Amygdala (tissue), 56 donors: Measurements from ENCODE around the gene CUEDC2.

ENCODE experiments used
- DNase-seq, 56 donors: peaks; one replicate each; lab custom pipeline; 2025; lab: John Stamatoyannopoulos, UW

CUEDC2 gene

GRCh38 chr10:102399217-102400021 lies 33.0 kb downstream of the CUEDC2 start:
- peak in 55 of 56 donors; percentile 45 to 91 (median 76) for DNase-seq

- DNase-seq = no peak
Observed at GRCh38 chr10:102398172-102399020, 34.0 kb downstream of the CUEDC2 start.

- no peak for DNase-seq
Observed at GRCh38 chr10:102397222-102398171, 34.9 kb downstream of the CUEDC2 start.

- DNase-seq = no peak
Observed at GRCh38 chr10:102396730-102397151, 35.6 kb downstream of the CUEDC2 start.

- DNase-seq = no peak
Observed at GRCh38 chr10:102396317-102396650, 36.1 kb downstream of the CUEDC2 start.

GRCh38 chr10:102395400-102396316 lies 36.7 kb downstream of the CUEDC2 start, which contains the start of gene NFKB2:
NFKB2 (plus strand) TSS chr10:102395705; CDS start chr10:102395960, 255 bp downstream.
- peak in 53 of 56 donors; percentile 16 to 84 (median 62) for DNase-seq

GRCh38 chr10:102394801-102395399 lies 37.5 kb downstream of the CUEDC2 start:
- DNase-seq = no peak

- DNase-seq = peak in 55 of 56 donors; percentile 38 to 94 (median 80)
Observed at GRCh38 chr10:102394079-102394800, 38.1 kb downstream of the CUEDC2 start.

- peak in 1 of 56 donors; percentile 52 for DNase-seq
Observed at GRCh38 chr10:102393411-102394078, 38.8 kb downstream of the CUEDC2 start.

- DNase-seq = no peak
Observed at GRCh38 chr10:102392306-102392705, 40.1 kb downstream of the CUEDC2 start.

- DNase-seq = no peak
Observed at GRCh38 chr10:102389894-102390293, 42.5 kb downstream of the CUEDC2 start.

GRCh38 chr10:102384606-102385429 lies 47.6 kb downstream of the CUEDC2 start:
- no peak for DNase-seq

- no peak for DNase-seq
Observed at GRCh38 chr10:102384053-102384452, 48.3 kb downstream of the CUEDC2 start.

- no peak for DNase-seq
Observed at GRCh38 chr10:102382871-102383270, 49.5 kb downstream of the CUEDC2 start.

- no peak for DNase-seq
Observed at GRCh38 chr10:102381983-102382382, 50.4 kb downstream of the CUEDC2 start.

- DNase-seq = no peak
Observed at GRCh38 chr10:102379383-102379782, 53.0 kb downstream of the CUEDC2 start.

GRCh38 chr10:102376901-102377300 lies 55.5 kb downstream of the CUEDC2 start:
- no peak for DNase-seq
